Medulla oblongata (tissue), 1 donor: ENCODE measurements around the gene VSIG10L2.
"Not testable (repeated sequence)": the region's sequence is repeated elsewhere in the genome, so short reads cannot be mapped to it uniquely, and the experiment has no call there.

Source experiments
- DNase-seq: peaks from one replicate; pipeline ENCODE4 v3.0.0-alpha.2; 2015; ENCODE audit errors: extremely low spot score

The VSIG10L2 gene

DNA sequence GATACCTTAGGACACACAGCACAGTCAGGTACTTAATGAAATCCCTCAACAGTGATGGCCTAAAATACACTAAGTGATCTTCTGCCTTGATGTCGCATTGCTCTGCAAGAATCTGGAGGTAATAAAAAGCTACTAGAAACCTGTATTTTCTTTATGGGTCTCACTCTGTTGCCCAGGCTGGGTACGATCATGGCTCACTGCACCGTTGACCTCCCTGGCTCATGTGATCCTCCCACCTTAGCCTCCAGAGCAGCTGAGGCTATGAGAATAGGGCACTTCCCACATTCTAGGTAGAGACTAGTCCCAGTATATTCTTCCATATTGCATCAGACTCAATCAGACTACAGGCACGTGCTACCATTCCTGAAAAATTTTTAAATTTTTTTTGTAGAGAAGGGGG lies 21.7 kb downstream of the VSIG10L2 start:
- no peak for DNase-seq

DNA sequence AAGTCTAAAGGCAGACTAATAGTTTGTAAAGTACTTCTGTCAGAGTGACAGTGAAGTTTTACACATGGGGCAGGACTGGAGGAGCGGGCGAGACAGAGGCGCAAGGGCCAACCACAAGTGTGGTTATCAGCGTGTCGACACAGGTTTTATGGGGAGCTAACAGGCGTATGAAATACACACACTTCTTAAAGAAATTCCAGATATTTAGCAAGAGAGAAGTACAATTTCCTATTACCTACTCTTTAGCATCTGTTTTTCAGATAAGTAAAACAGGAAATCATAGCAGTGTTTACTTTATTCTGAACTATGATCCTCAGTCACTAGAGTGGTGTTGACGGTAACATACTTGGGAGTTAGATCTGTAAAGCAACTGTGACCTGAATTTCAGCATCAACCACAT lies 22.5 kb downstream of the VSIG10L2 start:
- no peak for DNase-seq

DNA sequence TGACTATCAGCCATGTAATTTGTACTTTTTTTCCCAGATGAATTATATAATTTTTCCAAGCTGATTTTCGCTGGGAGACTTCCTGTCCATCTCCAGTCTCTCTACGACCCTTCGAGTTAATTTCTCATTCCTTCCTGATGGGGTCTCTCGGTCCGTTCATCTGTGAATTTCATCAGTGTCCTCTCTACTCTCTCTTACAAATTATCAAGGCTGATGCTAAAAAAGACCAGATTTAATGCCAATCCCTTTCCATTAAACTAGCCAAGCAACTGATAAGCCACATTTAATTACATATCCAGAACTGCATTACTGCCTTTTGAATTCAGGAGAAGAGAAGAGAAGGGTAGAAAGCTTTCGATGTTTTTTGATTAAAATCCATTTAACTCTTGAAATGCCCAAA lies 25.8 kb downstream of the VSIG10L2 start:
- DNase-seq, result no peak

DNA sequence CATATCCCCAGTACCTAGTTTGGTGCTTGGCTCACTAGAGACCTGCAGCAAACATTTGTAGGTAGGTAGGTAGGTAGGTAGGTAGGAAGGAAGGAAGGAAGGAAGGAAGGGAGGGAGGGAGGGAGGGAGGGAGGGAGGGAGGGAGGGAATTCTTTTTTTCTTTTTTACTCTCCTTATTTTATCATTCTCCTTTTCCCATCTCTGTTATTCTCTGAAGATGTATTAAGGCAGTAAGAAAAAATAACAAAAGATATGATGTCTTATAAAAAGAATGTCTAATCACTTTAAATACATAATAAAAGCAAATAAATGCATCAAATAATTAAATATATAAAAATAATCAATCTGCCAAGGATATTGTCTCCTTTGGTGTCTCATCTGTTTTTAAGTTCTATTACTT lies 28.4 kb downstream of the VSIG10L2 start:
- DNase-seq, result no peak

DNA sequence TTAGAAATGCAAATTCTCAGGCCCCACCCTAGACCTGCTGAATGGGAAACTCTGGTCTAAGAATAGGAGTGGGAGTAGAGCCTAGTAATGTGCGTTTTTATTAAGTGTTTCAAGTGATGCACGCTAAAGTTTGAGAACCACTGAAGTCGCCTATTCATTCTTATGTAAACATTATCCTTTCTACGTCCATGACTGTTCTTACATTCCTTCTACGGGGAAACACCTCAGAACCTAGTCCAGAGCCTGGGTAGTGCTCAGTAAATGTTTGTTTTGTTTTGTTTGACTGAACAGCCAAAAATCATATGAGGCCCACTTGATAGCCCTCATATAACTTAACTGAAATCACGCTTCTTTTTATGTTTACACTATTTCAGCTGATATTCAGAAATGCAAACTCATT lies 29.8 kb downstream of the VSIG10L2 start:
- DNase-seq, result no peak

DNA sequence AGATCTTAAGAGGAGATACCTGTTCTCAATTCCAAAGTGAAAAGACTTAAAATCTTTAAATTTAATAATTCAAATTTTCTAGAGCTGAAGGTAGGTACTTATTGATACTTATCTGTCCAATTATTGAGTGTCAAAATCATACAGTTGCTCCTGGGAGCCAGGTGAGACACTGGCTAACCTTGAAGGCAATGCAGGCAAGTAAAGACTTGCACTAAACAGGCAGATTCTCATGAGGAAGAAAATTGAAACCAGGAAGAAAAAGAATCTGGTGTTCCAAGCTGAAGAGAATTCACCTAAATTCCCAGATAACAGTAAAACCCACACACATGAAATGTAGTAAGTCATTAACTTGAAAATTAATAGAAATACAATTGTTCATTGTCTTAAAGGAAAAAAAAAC lies 30.3 kb downstream of the VSIG10L2 start:
- no peak for DNase-seq

DNA sequence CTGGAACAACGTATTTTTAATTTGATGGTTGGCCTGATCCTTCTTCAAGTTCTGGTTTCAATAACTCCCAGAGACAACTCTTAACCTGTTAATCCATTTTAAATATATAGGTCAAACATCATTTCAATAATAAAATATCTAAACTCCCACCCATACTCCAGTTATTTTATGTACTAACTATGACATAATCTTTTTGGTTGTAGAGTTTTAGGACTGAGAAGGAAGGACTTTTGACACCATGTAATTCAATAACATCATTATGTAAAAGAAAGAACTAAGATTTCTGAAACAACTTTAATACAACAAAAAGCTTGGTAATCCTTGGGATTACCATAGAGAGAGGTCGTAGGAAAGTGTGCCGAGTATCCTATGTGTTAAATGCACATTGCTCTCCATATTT lies 31.5 kb downstream of the VSIG10L2 start:
- no peak for DNase-seq

DNA sequence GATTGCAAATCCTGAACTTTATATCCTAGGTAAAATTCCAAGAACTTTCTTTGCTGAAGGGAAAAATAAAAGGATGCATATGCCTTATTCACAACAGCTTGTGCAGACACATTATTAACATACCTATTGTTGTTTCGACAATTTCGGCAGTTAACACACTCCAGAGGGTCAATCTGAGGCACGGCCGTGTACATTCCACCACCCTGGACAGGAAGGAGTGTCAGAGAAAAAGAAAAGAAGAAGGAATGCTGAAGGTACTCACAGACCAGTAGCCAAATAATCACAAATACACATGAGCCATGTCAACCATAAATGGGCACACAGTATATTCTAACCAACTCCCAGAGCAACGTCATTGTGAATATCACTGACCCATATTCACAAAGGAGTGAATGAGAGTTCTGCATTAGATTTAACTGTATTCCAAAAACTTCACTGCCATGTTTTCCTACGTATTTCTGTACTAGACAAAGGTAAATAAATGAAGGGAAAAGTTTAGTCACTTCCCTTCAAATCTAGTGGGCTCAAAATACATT lies 32.4 kb downstream of the VSIG10L2 start:
- DNase-seq, result no peak

DNA sequence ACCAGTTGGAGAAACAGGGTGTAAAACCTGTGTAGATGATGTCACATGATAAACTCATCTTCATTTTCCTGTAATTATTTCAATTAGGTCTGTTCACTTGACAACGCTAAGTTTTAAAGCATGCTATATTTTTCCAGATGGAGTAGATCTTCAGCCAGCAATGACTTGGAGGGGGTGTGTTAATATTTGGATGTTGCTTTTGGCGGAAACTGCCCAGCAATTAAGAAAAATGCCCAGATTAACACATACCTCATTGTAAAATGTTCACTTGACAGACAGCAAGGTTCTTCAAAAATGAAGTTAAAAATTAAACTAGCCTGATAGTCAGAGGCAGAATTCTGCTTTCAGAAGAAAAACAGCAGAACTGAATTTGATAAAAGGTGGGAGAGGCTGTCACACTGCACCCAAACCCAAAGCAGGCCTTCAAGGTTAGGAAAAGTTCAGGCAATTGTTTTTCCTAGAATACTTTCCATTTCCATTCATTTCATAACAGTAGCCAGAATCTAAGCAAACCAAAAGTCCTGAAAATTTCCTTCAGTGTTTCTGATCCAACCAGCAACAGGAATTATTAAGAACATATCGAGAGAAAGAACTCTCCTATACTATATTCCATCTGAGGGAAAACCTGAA lies 33.0 kb downstream of the VSIG10L2 start:
- DNase-seq, result no peak

DNA sequence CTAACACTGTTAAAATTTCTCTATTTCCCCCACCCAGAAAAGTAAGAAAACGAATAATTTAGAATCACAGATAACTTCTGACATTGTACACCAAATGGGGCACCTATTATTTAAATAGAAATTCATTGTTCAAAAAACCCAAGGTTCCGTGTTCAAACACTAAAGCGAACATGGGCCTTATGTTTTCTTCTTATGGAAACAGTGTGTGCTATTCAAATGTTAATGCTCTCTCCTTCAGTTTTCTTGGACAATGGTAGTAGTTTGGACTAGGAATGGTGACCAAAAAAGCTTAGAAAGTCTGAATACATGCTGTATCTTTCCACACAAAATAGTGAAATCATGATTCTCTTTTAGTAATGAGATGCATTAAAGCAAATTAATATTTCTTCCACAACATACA lies 33.7 kb downstream of the VSIG10L2 start:
- no peak for DNase-seq

DNA sequence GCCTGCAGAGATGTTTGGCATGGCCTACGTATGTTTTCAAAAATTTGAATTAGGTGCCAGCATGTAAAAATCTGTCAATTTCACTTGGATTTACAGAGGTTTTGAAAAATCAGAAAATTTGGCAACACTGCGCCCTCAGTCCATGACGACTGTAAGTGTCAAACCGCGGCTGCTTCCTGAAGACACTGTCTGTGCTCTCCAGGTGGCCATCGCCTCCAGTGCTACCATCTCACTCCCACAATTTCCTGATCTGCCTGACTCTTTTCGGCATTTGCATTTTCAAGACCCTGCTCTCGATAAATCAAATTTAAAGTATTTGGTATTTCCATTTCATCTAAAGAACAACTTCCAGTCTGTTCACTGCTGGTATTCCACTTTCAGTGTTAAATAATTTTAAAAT lies 34.6 kb downstream of the VSIG10L2 start:
- no peak for DNase-seq

DNA sequence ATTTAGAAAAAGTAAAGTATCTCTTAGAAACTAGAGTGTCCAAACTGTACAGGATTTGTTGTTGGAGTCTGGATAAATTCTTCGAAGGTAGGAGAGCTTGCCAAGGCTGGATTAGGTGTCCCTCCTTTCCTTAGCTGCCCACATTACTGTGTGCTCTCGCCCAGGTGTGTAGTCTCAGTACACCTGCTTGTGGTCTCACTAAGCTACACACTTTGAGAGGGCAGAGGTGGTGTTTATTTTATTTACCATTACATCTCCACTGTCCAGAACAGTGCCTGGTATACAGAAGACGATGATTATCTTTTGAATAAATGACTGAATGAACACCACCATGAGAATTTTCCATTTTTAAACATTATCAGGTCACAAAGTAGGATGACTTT lies 36.5 kb downstream of the VSIG10L2 start:
- DNase-seq, result no peak

DNA sequence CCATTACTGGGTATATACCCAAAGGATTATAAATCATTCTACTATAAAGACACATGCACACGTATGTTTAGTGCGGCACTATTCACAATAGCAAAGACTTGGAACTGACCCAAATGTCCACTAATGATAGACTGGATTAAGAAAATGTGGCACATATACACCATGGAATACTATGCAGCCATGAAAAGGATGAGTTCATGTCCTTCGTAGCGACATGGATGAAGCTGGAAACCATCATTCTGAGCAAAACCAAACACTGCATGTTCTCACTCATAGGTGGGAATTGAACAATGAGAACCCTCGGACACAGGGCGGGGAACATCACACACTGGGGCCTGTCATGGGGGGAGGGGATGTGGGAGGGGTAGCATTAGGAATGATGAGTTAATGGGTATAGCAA lies 40.1 kb downstream of the VSIG10L2 start:
- DNase-seq, result not testable (repeated sequence)

DNA sequence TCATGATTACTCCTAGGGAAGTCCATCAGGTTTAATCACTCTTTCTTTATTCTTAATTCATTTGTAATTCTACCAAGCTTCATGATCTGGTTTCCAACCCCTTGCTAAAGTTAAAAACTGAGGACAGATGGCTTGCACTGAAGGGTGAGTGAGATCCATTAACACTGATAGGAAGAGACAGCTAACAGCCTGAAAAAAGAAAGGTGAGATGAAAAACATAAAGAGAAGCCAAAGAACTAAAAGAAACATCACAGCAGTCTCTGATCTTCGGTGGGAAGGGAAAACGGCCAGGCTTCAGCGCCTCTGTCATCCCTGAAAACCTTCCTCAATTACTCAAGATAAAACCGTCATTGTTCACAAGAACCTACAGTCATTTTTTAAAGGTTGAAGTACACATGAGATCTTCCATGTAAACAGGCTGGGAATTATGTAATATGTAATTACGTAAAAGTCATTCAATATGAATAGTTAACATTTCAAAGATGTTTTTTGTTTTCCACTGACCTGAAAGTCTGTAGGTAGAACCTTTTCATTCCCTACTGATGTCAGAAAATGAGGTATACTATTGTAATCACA lies 41.3 kb downstream of the VSIG10L2 start:
- no peak for DNase-seq

DNA sequence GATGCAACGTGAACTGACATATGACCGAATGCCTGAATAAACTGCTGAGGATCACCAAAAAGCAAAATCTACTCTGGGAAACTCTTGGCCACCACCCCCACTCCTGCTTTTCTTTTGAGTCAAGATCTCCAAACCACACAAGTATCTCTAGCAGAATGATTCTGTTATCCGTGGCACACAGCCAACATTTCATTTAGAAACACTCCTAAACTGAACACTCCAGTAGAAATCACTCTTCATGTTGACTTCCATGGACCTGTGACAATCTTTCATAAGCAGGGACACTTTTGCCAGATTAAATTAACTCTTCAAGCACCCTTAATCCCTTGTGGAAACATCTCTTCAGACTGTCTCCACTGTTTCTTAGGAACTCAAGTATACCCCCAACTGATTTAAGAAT lies 44.4 kb downstream of the VSIG10L2 start:
- peak; percentile 12 for DNase-seq

DNA sequence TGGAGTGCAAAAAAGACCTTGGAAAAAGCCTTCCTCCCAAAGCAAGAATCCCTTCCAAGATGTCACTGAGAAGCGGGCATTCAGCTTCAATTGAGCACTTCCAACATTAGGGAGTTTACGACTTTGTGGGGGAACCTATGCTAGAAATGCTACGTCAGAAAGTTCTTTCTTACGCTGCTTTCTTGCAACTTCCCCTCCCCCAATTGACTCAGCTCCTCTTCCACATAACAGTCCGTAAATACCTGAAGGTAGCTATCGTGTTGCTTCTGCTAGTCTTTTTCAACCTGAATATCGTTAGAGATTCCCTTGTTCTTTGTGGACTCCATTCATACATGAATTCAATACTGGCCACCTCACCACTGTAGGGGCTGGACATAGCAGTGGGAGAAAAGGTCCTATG lies 47.0 kb downstream of the VSIG10L2 start:
- DNase-seq, result no peak

DNA sequence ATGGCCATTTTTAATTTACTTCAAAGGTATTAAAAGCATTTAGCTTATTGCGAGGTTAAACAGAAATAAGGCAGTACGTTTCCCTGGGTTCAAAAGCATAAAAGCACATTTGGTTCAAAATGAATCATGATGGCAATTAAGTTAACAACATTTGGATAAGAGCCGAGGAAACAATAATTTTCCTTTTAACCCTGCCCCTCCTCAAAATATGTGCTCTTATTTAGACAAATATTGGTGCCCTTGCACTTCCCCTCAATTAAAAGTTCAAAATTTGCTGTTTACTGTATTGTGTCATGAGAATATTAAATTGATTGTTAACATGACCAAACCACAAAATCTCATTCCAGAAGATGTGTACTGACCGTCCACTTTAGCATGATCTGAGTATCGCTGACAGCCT lies 48.7 kb downstream of the VSIG10L2 start:
- no peak for DNase-seq

DNA sequence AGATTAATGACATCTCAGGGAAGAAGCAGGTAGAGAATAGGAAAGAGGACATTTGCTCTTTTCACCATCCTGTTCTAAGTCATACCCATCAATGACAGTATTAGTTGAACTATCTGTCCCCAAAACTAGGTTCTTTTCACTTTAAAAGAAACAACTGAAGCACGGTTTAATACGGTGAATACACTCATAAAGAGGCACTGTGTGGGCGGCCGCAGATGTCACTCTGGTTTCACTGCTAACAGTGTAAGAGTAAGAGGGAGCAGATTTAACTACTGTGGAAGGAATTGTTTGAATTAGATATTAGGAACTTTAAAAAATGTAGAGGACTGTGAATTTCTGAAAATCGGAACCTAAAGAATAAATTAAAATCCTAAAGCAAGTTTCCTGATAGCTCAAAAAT lies 49.5 kb downstream of the VSIG10L2 start:
- no peak for DNase-seq

DNA sequence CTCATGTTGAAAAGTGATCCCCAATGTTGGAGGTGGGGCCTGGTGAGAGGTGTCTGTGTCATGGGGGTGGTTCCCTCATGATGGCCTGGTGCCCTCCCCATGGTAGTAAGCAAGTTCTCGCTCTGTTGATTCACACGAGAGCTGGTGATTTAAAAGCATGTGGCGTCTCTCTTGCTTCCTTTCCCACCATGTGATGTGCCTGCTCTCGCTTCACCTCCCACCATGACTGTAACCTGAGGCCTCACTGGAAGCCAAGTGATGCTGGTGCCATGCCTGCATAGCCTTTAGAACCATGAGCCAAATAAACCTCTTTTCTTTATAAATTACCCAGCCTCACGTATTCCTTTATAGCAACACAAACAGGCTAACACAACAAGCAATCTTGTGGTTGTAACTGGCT lies 52.4 kb downstream of the VSIG10L2 start:
- DNase-seq, result no peak

DNA sequence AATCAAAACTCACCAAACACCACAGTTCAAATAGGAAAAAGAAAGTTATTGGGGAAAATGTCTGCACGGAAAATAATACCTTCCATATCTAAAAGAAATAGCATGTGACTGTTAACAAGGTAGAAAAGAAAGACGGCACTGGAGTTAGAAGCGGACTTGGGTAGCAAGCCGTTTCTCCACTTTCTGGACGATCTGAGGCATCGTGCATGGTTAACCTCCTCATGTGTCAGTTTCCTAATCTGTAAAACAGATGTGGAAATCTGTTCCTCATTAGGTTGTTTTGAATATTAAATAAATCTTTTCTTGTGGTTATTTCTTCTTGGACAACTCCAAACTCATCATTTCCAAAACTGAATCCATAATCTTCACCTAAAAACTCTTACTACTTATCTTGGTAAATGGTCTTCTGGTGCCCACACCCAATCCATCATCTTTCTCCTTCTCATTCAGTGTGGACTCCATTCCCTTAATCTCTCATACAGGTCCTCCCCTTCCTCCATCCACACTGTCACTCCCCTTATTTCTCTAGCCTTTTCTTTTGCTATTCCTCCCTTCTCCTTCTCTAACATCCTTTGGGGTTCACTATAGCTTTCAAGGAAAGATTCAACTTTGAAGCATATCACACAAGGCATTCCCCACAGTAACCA lies 53.5 kb downstream of the VSIG10L2 start:
- no peak for DNase-seq

DNA sequence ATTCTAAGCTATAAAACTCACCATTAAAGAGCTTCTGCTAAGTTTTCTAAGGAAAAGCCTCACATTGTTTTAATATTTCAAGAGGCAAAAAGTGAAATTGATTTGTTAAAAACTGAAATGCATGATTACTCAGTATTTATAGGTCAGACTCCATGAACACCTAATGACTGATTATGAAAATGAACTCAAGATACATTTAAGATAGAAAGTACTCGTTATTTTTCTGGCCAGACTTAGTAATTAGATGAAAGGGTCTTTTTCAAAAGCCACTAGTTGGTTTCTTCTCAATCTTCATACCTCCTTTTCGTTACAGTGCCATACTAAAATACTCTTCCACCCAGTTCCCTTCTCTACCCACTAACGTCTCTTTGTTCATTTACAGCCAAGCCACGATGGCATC lies 56.3 kb downstream of the VSIG10L2 start:
- no peak for DNase-seq
